Stimulated activated CD4-positive, alpha-beta T cell treated with anti-CD3 and anti-CD28 coated beads, TNF-alpha, amount 100 ng/mL, for 24 hours (primary cell): ENCODE data around the gene ERC1.
"Not testable (repeated sequence)": the region's sequence is repeated elsewhere in the genome, so short reads cannot be mapped to it uniquely, and the experiment has no call there.

Experiments
- DNase-seq, 3 experiments: peaks; one replicate each; pipeline ENCODE4 v3.0.0-alpha.2; 2020; ENCODE audit warnings: low read depth in 3 of 3

Gene ERC1

DNA sequence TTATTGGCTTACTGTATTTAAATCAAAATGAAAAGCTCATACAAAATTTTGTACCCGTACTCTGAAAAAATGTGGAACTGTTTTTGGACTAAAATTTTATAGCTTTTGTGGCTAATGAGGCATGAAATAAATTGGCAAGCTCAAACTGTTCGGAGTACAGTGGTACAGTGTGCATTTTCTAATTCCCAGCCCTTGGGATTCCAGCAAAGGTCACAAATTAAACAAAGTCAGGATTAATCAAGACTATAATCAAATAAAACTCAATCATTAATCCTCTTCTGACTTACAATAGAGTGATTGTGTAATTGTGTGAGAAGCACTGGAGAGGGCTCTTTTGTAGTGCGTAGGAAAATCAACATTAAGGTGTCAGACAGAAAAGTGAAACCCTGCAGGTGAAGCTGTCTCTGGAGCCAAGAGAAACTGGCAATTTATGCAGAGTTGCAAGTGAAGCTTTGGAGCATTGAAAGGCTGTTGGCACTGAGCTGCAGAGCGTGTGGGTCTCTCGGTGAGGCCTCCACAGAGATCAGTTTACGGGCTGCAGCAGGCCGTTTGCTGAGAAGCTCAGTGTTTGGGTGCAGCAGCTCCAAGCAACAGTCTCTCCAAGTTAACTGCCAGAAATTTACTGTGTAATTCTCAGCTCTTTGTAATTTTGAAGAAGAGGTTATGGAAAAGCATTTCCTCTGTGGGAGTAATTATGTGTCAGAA is 327.5 kb downstream of the ERC1 start:
- DNase-seq, result no peak

- DNase-seq, result no peak
These were observed 328.2 kb downstream of the ERC1 start for GRCh38 chr12:1319212-1319611.

DNA sequence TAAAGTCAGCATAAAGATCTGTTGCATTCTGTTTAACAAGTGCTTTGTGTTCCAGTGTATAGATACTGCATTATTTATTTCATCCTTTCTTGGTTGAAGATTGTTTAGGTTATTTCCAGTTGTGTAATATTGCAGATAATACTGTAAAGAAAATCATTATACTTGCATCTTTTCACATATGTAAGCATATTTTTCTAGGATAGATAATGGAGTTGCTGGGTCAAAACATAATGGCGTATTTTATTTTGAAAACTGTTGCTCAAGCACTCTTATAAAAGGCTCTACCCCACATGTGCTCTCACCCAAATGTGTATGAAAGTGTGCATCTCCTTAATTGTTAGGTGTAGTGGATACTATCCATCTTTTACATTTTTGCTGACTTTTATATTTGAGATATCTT is 329.0 kb downstream of the ERC1 start:
- no peak for DNase-seq

DNA sequence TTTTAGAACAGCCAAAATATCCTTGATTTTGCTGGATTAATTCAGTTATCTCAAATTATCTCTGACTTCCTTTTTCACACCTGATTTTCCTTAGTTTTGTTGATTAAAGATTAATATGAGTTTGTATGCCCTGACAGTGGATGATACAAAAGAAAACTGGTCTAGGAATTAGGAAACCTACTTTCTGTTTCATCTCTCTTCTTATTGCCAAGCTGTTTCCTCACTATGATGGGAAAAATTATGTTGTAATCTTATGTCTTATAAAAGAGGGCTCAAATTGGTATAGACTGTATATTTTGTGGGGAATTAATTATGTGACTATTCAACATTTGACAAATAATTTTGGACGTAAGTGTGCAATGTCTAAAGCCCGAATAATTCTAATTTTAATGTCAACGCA is 331.8 kb downstream of the ERC1 start:
- DNase-seq, result no peak

DNA sequence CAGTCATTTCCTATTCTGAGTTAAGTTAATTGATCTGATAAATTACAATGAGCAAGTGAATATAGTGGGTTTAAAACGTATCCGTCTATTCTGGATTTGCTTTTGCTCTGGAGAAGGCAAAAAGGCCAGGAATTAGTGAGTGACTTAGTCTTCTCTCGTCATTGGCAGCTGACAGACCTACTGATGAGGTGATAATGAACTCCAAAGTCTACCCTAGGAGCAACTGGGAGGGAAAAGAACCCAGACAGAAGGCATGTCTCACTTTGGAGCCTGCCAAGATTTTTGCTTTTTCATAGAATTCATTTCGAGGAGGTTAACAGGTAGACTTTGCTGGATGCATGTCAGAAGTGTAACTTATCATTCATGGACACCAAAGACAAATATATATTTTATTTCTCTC is 333.1 kb downstream of the ERC1 start:
- no peak for DNase-seq

- DNase-seq, result no peak
These were observed 333.9 kb downstream of the ERC1 start for GRCh38 chr12:1324910-1325309.

- no peak for DNase-seq
These were observed 334.6 kb downstream of the ERC1 start for GRCh38 chr12:1325666-1326065.

GRCh38 chr12:1326258-1326657 is 335.2 kb downstream of the ERC1 start:
- no peak for DNase-seq

GRCh38 chr12:1328391-1328790 is 337.4 kb downstream of the ERC1 start:
- DNase-seq, result no peak

DNA sequence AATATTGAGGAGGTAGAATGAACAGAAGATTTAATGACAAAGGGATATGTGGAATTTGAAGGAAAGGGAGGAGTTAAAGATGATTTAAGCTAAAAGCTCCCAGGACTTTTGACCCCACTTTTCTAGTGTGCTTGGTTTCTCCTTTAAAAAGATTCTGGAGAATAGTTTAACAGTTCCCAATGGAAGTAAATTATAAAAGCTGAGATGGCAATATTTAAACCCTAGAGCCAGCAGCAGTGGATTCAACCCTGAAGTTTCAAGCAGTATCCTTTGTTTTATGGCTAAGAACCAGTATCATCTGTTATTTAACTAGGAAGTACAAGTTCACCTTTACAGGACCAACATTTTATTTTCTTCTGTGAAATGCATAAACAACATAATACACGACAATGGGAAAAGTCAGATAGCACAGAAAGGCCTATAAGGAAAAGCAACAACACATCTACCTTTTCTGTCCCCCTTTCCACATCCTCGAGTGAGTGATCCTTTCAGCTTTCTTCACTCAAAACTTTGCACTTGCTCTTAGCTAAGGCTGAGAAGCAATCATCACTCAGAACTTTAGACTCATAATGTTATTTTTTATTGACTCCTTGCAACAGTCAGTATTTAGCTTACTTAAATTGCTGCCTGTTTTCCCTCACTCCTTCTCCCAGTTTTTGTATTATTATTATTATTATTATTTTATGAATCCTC is 338.9 kb downstream of the ERC1 start:
- no peak for DNase-seq

GRCh38 chr12:1330477-1330827 is 339.4 kb downstream of the ERC1 start:
- no peak for DNase-seq

- no peak for DNase-seq
These were observed 341.3 kb downstream of the ERC1 start for GRCh38 chr12:1332327-1332726.

- DNase-seq, result no peak
These were observed 347.6 kb downstream of the ERC1 start for GRCh38 chr12:1338483-1339177.

- not testable (repeated sequence) for DNase-seq
These were observed 348.1 kb downstream of the ERC1 start for GRCh38 chr12:1339178-1339541.

DNA sequence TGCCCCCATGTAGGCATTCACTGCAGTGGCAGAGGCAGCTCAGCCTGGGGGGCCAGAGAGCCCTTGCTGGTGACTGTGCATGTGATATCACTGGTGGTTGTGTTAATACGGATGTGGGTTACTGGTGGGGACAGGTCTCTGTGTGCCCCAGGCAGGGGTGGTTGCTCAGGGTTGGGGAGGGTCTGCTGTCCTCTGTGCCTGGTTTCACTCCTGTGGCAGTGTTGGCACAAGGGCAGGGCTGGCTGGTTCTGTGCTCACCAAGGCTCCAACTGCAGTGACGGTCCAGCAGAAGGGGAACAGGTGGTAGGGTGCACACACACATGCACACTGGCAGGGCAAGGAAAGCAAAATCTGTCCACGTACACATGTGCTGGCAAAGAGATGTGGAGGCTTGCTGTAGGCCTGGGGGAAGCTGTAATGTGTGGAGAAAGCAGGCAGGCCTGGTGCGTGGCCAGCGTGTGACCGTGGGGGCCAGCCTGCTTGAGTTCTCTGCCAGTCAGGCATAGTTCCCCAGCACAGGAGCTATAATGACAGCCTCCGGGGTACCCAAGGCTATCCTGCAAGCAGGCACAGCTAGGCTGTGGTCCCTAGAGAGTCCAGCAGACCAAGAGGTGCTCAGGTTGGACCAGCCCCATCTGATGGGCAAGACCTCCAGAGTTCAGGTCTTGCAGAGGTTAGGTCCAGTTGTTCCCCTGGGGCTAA is 348.7 kb downstream of the ERC1 start:
- no peak for DNase-seq

DNA sequence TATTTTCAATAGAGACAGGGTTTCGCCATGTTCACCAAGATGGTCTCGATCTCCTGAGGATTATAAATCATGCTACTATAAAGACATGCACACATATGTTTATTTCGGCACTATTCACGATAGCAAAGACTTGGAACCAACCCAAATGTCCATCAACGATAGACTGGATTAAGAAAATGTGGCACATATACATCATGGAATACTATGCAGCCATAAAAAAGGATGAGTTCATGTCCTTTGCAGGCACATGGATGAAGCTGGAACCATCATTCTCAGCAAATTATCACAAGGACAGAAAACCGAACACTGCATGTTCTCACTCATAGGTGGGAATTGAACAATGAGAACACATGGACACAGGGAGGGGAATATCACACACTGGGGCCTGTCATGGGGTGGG is 350.2 kb downstream of the ERC1 start:
- not testable (repeated sequence) for DNase-seq

DNA sequence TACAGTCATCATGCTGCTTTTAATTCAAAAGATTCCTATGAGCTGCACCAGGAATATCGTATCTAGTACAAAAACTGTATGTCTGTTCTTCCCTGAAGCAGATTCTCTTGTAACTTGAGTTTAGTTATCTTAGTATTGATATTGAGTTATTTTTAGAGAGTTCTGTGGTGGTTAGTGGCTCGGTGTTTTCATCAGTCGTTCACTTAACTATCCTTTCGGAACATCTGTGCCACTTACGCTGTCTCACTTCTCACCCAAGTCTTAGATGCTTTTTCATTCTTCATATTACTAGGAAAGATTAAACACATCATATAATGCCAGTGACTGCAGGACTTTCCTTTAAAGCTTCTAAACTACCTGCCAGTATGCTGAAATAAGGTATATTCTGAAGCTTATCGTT is 352.4 kb downstream of the ERC1 start:
- no peak for DNase-seq

DNA sequence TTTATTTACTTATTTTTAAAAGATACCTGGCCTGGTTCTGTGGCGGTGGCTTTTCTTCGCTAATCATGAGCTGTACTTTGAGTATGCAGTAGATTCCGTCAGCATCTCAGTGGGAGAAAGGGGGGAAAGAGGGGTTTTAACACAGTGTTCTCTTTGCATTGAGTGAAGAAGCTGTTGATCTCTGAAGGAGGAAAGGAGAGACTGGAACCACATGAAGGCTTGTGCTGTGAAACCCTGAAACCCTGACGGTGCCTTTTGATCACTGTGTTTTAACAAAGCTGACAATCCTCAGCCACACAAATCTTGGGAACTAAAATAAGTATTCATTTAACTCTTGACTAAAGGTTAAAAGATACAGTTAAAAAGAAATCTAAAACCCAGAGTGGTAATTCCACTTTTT is 353.2 kb downstream of the ERC1 start:
- DNase-seq, result no peak

GRCh38 chr12:1346126-1346525 is 355.1 kb downstream of the ERC1 start:
- no peak for DNase-seq

GRCh38 chr12:1347294-1347693 is 356.3 kb downstream of the ERC1 start:
- no peak for DNase-seq

DNA sequence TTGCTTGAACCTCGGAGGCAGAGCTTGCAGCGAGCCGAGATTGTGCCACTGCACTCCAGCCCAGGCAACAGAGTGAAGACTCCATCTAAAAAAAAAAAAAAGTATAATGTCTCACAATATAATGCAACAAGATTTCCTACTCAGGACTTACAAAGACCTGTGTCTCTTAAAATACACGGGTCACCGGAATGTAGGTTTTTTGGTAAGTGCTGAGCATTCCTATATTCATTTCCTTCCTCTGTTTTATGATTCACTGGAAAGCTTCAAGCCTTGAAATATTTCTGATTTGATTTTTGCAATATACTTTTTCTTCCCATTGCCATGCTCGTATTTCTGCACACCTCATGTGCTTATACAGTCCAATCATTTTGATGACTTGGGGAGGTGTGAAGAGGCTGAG is 357.6 kb downstream of the ERC1 start:
- DNase-seq, result no peak

DNA sequence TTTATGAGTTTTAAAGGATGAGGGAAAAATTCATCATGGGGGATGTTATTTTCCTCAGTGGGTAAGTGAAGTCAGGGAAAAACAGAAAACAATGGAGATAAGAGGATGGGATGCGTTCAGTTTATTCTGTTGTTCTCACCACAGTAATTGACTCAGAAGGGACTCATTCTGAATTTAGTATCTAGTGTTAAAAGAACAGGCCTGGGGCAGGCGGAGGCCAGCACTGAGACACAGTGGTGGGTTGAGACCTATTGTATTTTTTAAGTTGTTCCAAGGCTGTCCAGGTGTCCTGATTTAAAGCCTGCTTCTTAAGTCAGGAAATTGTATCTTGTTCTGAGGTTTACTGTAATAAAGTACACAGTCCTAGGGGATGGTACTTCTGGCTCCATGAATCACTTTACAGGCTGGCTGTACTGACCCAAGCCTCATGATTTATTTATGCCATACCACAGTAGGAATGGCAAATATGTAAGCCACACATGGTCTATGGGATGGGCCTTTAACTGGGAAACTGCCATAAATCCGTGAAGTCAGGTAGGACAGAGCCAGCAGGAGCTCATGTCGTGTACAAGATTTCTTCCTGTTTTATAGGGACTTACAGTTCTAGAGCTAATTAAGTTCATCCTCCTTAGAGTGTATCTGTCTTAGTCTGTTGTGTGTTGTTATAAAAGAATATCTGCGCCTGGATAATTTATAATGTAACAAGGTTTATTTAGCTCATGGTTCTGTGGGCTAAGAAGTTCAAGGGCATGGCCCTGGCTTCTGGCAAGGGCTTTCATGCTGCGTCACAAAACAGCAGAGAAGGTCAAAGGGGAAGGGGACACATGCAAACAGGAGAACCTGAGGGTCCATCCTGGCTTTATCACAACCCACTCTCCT is 359.3 kb downstream of the ERC1 start:
- DNase-seq, result no peak
